Lower leg skin (tissue), 4 donors: ENCODE measurements around the gene OOSP4B. TPM values are rescaled to one million over a fixed set of nuclear protein-coding genes. Genes with fewer than 3 reads are reported as not detected.

Experiments used
- DNase-seq, 2 donors: peaks; one replicate each; pipeline ENCODE4 v3.0.0-alpha.2; 2019; ENCODE audit warnings: low spot score in 2 of 2
- H3K4me3 ChIP-seq: fragments of 200-600 bp; sonication (generic); 2 replicates; pipeline ENCODE4 v1.5.1; 2017; ENCODE audit warnings: mild to moderate bottlenecking, low read depth; ENCODE audit not compliant: poor library complexity, severe bottlenecking
- CTCF ChIP-seq, 3 donors: fragments of 450-650 bp; IDR thresholded peaks; one replicate each; pipeline ENCODE4 v1.5.1; 2016; ENCODE audit warnings: antibody characterized with exemption in 3 of 3, mild to moderate bottlenecking in 3 of 3, moderate library complexity in 2 of 3
- POLR2A ChIP-seq, 2 donors: fragments of 450-650 bp; IDR thresholded peaks; one replicate each; pipeline ENCODE4 v1.6.1; 2016 to 2017; ENCODE audit warnings: antibody characterized with exemption in 2 of 2, mild to moderate bottlenecking in 1 of 2, moderate library complexity in 1 of 2
- WGBS, 2 donors: methylation state at CpG; one replicate each; pipeline ENCODE4 v1.1.5; 2018; 5-methylcytosine and 5-hydroxymethylcytosine counted together
- intact Hi-C: fragments of 100-400 bp; cut with DNase I; formaldehyde crosslinking; loops from one replicate; pipeline ENCODE4 v1.15.0; 2023; ENCODE audit warnings: low total_unique reads
- total RNA-seq, 4 donors: library from RNA; depleted of rRNA; stranded (reverse); fragments of >200 nt; gene quantifications; one replicate each; pipeline ENCODE4 v1.1.0, GENCODE V29; 2016

OOSP4B gene
- total RNA-seq, 4 donors from 2014 or later = not detected

- intact Hi-C loops = no loop called here
- 66 to 76% methylated on average over 8 of the region's 8 CpGs for WGBS, 2 donors
- DNase-seq = no peak
- no peak for TF ChIP-seq CTCF (IDR thresholded peaks at IDR 0.05)
- TF ChIP-seq POLR2A (IDR thresholded peaks at IDR 0.05) = no peak
- no peak within 1 kb of the TSS for H3K4me3 ChIP-seq
These were observed 39.5 kb downstream of the OOSP4B start, which contains the start of gene MS4A3 for GRCh38 chr11:60056349-60056969. Gene MS4A3, plus strand, starts transcription at chr11:60056665. Its CDS starts 4,496 bp downstream, at chr11:60061161.

- no peak for DNase-seq
- H3K4me3 ChIP-seq = no peak overlapping the region
- TF ChIP-seq CTCF (IDR thresholded peaks at IDR 0.05) = no peak
- TF ChIP-seq POLR2A (IDR thresholded peaks at IDR 0.05) = no peak
- 84 to 88% methylated on average over 3 of the region's 3 CpGs for WGBS, 2 donors
- intact Hi-C loops = no loop called here
These were observed 42.1 kb downstream of the OOSP4B start for GRCh38 chr11:60059052-60059451.

GRCh38 chr11:60059521-60060240, 42.7 kb downstream of the OOSP4B start:
- DNase-seq = no peak
- H3K4me3 ChIP-seq = no peak overlapping the region
- intact Hi-C loops = no loop called here
- no peak for TF ChIP-seq CTCF (IDR thresholded peaks at IDR 0.05)
- TF ChIP-seq POLR2A (IDR thresholded peaks at IDR 0.05) = no peak
- WGBS, 2 donors = 90 to 96% methylated on average over 4 of the region's 4 CpGs

GRCh38 chr11:60064111-60064510, 47.1 kb downstream of the OOSP4B start:
- no peak for TF ChIP-seq POLR2A (IDR thresholded peaks at IDR 0.05)
- TF ChIP-seq CTCF (IDR thresholded peaks at IDR 0.05) = no peak
- no peak for DNase-seq
- intact Hi-C loops = no loop called here
- no peak overlapping the region for H3K4me3 ChIP-seq
- WGBS, 2 donors = 62 to 72% methylated on average over 1 of the region's 1 CpG

GRCh38 chr11:60065801-60066200, 48.8 kb downstream of the OOSP4B start:
- intact Hi-C loops = no loop called here
- WGBS, 2 donors = 63 to 79% methylated on average over 1 of the region's 1 CpG
- H3K4me3 ChIP-seq = no peak overlapping the region
- no peak for DNase-seq
- TF ChIP-seq CTCF (IDR thresholded peaks at IDR 0.05) (no peak), POLR2A (IDR thresholded peaks at IDR 0.05) (no peak)
